Right ventricle myocardium superior (tissue), 1 donor: ENCODE measurements around the gene TEKT3. TPM values are rescaled to one million over a fixed set of nuclear protein-coding genes. Genes with fewer than 3 reads are reported as not detected.
A peak's percentile ranks its signal among the peaks of the same experiment; 100 is the strongest.

Source experiments
- ATAC-seq: fragments of 200-7000 bp; cut with Tn5 transposase; one replicate; pipeline ENCODE4 v1.9.1; 2020; ENCODE audit warnings: mild to moderate bottlenecking; ENCODE audit not compliant: poor library complexity
- DNase-seq: peaks from one replicate; pipeline ENCODE4 v3.0.0-alpha.2; 2020
- intact Hi-C: fragments of 100-400 bp; cut with DNase I; formaldehyde crosslinking; loops from one replicate; pipeline ENCODE4 v1.11.2; 2022
- total RNA-seq: library from RNA; stranded (reverse); fragmentation: NEBNext Ultra II Directional; extraction: Animal tissue kit (Norgen Biotek cat#: 25700); gene quantifications from one replicate; pipeline ENCODE4 v1.2.1, GENCODE V29; 2021
- donor health status: DM: no; HTN: yes; CAD: no; lungs with severe emphysema.

The TEKT3 gene
- total RNA-seq, 1 donor from 2014 or later: 0.43 TPM

- intact Hi-C loops: no loop called here
- no peak for DNase-seq
- ATAC-seq: peak; percentile 93
Measured at GRCh38 chr17:15351925-15352324, 10.5 kb upstream of the TEKT3 start.

- DNase-seq (no peak), ATAC-seq (peak; percentile 43)
- intact Hi-C loops: no loop called here
Measured at GRCh38 chr17:15351478-15351840, 10.1 kb upstream of the TEKT3 start.

DNA sequence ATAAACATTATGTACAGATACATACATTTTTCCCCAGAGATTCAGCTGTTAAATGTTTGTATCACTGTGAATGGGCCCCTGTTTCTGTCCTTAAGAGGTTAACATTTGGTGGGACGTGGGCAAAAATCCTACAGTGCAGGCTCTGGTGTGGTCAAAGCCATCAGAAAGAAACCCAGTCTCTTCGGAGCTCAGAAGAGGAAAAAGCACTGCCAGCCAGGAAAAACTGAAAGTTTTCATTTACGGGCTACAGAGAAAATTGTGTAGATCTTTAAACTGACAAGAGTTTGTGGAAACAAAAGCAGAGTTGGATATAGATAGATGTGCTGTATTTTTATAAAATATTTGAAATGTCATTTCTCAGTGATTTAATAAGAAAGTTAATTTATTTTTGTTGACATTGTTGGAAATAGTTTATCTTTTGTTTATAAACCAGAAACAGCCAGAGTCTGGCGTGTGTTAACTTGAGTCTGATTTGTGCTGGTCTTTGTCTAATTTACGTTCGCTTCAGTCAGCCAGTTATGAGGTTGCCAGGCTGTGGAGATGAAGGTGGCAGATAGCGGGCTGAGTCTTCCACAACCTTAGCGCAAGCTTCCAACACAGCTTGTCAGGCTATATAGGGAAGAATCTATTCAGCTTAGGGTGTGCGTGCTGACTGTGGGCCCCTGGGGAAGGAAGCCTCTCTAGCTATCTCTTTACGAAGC, 9.5 kb upstream of the TEKT3 start:
- ATAC-seq (peak; percentile 18), DNase-seq (no peak)
- intact Hi-C loops: no loop called here

DNA sequence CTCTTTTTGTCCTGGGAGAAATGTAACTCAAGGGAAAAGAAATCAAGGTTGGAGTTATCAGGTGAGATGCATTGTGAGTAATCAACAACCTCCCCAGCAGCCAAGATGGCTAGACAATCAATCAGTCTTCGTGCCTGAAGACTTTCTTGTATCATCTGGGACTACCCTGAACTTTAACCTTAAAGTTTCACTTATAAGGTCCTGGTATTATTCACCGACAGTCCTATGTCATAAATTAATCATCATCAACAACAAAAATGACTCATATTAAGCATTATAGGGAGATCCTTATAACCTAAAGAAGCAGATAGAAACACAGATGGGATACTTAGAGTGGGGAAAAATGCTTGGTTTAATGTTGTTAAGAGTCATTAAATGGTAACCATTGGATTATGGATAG, 7.7 kb upstream of the TEKT3 start:
- ATAC-seq (no peak), DNase-seq (no peak)
- intact Hi-C loops: no loop called here

DNA sequence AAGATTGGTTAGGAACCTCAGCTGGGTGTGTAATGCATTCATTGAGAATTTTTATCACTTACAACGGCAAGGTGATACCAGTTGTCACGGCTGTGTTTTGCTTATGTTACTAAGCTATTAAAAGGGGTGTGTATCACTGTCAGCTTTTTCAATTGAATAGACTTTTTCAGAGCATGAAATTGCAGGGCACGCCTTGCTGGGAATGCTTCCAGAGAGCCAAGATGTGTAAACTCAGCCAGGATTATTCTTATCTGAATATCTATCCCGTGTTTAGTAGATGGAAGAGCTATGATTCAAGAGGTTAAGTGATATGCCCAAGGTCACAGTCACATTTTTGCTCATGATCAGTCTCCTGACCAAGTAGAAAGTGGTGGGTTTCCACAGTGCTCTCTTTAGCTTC, 6.6 kb upstream of the TEKT3 start:
- intact Hi-C loops: no loop called here
- DNase-seq: no peak
- ATAC-seq: no peak

GRCh38 chr17:15346066-15346595, 4.7 kb upstream of the TEKT3 start:
- DNase-seq (no peak), ATAC-seq (no peak)
- intact Hi-C loops: no loop called here

DNA sequence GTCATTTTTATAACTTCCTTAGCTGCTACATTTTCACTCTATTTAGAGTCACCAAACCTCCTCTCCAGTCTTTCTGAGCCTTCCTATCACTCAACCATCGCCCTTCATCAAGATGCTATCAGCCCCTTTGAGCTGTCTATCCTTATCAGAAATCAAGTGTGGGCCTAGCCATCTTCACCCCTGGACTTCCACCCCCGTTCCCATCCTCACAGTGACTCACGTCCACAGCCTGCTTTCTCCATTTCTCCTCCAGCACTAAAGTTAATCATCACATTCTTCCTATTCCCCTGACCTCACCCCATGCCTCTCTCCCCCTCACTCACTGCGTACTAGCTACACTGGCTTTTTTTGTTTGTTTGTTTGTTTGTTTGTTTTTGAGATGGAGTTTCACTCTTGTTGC, 2.4 kb upstream of the TEKT3 start:
- DNase-seq (no peak), ATAC-seq (no peak)
- intact Hi-C loops: no loop called here

DNA sequence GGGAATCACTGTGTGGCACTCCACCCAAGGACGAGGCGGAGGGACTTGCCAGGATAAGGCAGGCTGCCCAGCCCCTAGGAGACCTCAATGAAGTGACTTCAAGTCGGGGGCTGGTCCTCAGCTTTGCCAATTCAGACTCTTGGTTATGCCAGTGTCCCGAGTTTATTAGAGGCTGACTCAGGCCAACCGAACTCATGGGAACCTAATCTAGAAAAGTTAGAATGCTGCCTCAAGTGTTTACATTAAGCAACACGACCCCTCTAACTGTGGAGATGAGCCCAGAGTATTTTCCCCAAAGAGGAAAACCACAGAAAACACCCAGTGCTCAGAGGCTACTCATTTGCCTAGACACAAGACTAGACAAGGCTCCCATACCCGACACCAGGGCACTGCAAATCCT, 1.1 kb upstream of the TEKT3 start:
- no peak for ATAC-seq
- intact Hi-C loops: no loop called here
- no peak for DNase-seq

DNA sequence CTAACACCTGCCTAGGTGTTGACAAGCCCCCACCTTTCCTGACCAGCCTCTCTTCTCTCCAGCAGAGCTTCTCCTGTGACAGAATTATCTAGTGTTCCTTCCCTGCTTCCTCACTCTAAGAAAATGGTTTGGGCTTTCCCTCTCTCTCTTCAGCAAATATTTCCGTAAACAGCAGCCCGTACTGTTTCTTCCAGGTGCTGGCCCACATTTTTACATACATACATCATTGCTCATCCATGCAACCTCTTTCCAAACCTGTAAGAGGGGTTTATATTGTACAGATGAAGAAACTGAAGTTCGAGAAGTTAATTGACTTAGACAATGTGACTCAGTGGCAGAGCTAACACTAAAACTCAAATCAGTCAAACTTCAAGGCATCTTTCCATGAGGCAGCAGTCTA, 569 bp upstream of the TEKT3 start:
- intact Hi-C loops: no loop called here
- no peak for DNase-seq
- no peak for ATAC-seq

DNA sequence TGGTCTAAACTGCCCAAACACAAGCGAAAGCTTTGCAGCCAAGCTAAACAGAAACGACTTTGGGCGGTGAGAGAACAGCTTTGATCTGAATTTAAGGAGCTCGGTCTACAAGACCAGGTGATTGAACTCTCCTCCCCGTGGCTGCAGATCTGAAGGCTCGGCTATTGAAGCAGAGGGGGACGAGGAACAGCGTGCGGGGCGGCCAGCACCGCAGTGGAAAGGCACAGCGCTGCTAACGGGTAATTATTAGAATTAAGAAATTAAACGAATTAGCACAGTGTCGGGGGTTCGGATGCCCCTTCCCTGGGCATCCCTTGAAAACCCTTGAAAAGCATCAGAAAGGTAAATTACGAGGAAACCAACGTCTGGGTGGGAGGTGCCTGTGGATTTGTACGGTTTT, 431 bp downstream of the TEKT3 start:
- intact Hi-C loops: no loop called here
- DNase-seq (no peak), ATAC-seq (peak; percentile 64)

GRCh38 chr17:15335446-15335845, 6.0 kb downstream of the TEKT3 start:
- no peak for ATAC-seq
- intact Hi-C loops: no loop called here
- DNase-seq: no peak

GRCh38 chr17:15334266-15334665, 7.1 kb downstream of the TEKT3 start:
- DNase-seq (no peak), ATAC-seq (no peak)
- intact Hi-C loops: no loop called here

DNA sequence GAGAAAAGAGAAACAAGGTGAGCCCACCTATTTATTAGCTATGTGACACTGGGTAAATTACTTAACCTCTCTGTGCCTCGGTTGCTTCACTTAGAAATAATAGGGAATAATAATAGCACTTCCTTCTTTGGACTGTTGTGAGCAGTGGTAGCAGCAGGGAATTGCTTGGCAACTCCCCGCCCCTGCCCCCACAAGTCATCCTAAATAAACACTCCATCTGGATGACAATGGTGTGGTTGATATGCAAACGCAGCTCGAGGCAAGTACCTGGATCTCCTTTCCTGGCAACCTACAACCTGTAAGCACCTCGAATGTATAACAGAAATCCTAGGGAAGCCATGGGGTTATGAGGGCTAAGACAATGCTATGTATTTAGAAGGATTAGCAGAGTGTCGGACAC, 9.1 kb downstream of the TEKT3 start:
- DNase-seq: no peak
- no peak for ATAC-seq
- intact Hi-C loops: no loop called here

DNA sequence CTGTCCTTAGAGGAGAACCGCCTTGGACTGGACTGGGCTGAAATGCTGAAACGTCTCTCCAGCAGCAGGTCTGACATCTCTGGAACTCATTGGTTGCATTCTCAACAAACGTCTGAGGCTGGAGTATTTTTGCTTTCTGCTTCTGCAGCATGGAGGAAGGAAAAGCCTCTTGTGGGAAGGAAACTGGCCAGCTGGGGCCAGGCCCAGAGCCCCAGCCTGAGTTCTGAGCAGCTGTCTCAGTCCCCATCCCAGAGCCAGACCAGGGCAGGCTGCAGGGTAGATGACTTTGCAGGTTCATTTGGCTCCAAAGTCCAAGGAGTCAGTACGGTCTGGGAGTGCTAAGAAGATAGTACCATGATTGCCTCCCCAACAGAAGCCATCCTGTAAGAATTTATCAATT, 18.3 kb downstream of the TEKT3 start:
- intact Hi-C loops: no loop called here
- peak; percentile 68 for DNase-seq
- ATAC-seq: peak; percentile 81

DNA sequence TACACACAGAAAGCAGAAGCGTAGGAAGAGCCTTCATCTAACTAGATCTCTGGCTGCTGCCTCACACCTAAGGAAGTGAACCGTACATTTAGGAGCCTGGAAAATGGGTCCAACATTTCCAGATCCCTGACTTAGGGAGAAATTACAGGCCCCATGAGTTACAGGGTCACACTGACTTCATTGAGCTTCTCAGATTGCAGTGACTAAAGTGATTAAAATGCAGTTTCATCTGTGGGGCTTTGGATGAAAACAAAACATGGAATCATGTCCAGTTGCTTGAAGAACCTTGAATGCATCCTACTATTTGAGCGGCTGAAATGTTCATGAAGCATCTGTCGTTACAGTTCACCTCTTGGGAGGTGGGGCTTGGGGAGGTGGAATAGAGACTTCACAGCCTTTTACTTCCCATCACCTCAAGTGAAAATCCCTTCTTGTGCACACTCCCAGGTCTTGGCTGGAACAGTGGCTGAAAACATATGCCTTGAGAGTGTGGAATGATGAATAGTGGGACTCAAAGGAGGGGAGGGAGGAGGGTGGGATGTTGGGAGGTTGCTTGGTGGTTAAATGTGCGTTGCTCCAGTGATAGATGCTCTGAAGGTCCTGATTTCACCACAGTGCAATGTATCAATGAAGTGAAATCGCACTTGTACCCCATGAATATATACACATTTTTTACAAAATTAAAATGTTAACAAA, 19.7 kb downstream of the TEKT3 start:
- intact Hi-C loops: no loop called here
- ATAC-seq (no peak), DNase-seq (no peak)

- intact Hi-C loops: no loop called here
- no peak for DNase-seq
Measured at GRCh38 chr17:15319452-15320010, 21.9 kb downstream of the TEKT3 start.

DNA sequence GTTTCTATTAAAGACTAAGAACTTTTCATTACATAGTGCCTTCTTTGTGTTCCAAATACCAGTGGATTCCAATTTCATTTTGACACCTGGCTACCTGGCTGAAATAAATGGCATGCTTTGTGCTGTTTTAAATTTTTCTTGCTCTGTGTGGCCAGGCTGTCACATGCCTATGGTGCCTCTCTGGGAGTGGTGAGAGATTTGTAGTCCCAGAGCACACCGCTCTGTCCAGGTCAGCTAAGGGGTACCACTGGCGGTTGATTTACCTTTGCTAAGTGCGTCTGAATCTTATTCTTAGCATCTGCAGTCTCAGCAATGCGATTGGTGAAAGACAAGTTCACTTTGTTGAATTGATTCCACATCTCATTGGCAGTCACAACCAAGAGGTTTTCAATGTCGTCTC, 29.4 kb downstream of the TEKT3 start:
- intact Hi-C loops: no loop called here
- DNase-seq: no peak
- ATAC-seq: no peak

More at GRCh38 chr17:15319452-15320010, 21.9 kb downstream of the TEKT3 start:
- no peak for ATAC-seq

- no peak for DNase-seq
- no peak for ATAC-seq
- intact Hi-C loops: no loop called here
Measured at GRCh38 chr17:15309793-15310192, 31.6 kb downstream of the TEKT3 start.

GRCh38 chr17:15309236-15309635, 32.2 kb downstream of the TEKT3 start:
- no peak for ATAC-seq
- DNase-seq: no peak
- intact Hi-C loops: no loop called here

GRCh38 chr17:15308758-15309157, 32.6 kb downstream of the TEKT3 start:
- no peak for DNase-seq
- intact Hi-C loops: no loop called here
- ATAC-seq: no peak
